Tibial artery (tissue), 4 donors: ENCODE results near the gene XPO6.

Experiments
- DNase-seq, 2 donors: peaks; one replicate each; pipeline ENCODE4 v3.0.0-alpha.2; 2019
- H3K27ac ChIP-seq, 2 donors: fragments of 200-600 bp; sonication (generic) in 1 of 2; 1 replicate in 1 of 2; 2 replicates in 1 of 2; pipeline ENCODE4 v1.5.1; 2018 to 2019; ENCODE audit warnings: mild to moderate bottlenecking in 1 of 2
- H3K27me3 ChIP-seq, 2 donors: fragments of 200-600 bp; sonication (generic) in 1 of 2; one replicate each; pipeline versions ENCODE4 v1.5.1 to v1.6.0; 2016 to 2019
- H3K36me3 ChIP-seq, 3 donors: fragments of 200-600 bp; sonication (generic) in 2 of 3; one replicate each; pipeline ENCODE4 v1.5.1; 2016 to 2019; ENCODE audit warnings: mild to moderate bottlenecking in 2 of 3
- H3K4me1 ChIP-seq, 4 donors: fragments of 200-600 bp; sonication (generic) in 2 of 4; 1 replicate in 3 of 4; 2 replicates in 1 of 4; pipeline ENCODE4 v1.5.1; 2016 to 2019
- H3K4me3 ChIP-seq, 2 donors: fragments of 200-600 bp; sonication (generic) in 1 of 2; 1 replicate in 1 of 2; 2 replicates in 1 of 2; pipeline ENCODE4 v1.5.1; 2018 to 2019; ENCODE audit warnings: mild to moderate bottlenecking in 2 of 2
- H3K9me3 ChIP-seq, 3 donors: fragments of 200-600 bp; sonication (generic) in 1 of 3; one replicate each; pipeline ENCODE4 v1.5.1; 2016 to 2019
- intact Hi-C: fragments of 100-400 bp; cut with DNase I; formaldehyde crosslinking; loops from one replicate; pipeline ENCODE4 v1.15.0; 2023; ENCODE audit warnings: low total_unique reads
- TF ChIP-seq, protein P1 (sequence below), 2 experiments: fragments of 200-600 bp in 1 of 2; fragments of 450-650 bp in 1 of 2; IDR thresholded peaks; one replicate each; pipeline ENCODE4 v1.5.1; 2017 to 2019; ENCODE audit warnings: antibody characterized with exemption in 2 of 2, mild to moderate bottlenecking in 1 of 2, moderate library complexity in 1 of 2

XPO6 gene

DNA sequence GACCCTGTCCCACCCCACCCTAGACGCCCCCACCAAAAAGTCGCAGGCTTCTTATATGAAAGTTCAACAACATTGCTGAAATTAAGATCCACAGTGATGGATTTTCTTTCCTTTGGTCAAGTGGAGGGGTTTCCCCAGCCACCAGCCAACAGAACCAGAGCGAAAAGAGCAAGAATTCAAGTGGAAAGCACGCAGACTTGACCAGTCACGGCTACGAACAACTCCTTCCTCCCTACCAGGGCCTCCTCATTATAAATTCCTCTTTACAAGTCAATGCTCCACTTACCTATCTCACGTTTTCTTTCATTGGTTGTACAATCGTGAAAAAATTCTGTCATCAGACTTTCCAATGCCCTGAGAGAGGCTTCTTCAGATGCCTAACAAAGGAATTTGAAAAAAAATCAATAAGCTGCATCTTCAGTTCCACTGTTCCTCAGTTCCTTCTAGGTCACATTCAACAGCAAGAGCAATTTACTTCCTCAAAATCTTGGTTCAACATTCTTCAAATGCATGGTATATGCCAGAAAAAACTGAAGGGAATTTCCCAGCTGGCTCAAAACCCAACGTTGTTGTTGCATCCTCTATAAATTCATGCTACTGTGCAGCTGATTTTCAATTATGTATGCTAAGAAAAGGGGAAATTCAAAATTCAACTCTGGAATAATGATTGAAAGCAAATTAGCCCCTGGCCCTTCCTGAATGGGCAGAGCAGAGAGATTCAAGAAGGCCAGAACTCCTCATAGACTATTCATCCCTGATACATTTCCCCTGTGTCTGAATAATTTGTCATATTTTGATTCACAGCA, 30.9 kb downstream of the XPO6 start:
- H3K4me3 ChIP-seq = no peak overlapping the region
- peaks cover 9 to 14% (median 11%) of the 10 kb centered on the region in 3 donors for H3K36me3 ChIP-seq
- H3K27me3 ChIP-seq = no peaks in the 10 kb centered on the region
- peaks cover 0 to 34% (median 18%) of the 10 kb centered on the region in 4 donors for H3K4me1 ChIP-seq
- no peak for DNase-seq
- H3K27ac ChIP-seq = no peak overlapping the region
- no peaks in the 10 kb centered on the region for H3K9me3 ChIP-seq
- intact Hi-C loops = no loop called here
- TF ChIP-seq, protein P1, sequence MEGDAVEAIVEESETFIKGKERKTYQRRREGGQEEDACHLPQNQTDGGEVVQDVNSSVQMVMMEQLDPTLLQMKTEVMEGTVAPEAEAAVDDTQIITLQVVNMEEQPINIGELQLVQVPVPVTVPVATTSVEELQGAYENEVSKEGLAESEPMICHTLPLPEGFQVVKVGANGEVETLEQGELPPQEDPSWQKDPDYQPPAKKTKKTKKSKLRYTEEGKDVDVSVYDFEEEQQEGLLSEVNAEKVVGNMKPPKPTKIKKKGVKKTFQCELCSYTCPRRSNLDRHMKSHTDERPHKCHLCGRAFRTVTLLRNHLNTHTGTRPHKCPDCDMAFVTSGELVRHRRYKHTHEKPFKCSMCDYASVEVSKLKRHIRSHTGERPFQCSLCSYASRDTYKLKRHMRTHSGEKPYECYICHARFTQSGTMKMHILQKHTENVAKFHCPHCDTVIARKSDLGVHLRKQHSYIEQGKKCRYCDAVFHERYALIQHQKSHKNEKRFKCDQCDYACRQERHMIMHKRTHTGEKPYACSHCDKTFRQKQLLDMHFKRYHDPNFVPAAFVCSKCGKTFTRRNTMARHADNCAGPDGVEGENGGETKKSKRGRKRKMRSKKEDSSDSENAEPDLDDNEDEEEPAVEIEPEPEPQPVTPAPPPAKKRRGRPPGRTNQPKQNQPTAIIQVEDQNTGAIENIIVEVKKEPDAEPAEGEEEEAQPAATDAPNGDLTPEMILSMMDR (IDR thresholded peaks at IDR 0.05) = no peak

DNA sequence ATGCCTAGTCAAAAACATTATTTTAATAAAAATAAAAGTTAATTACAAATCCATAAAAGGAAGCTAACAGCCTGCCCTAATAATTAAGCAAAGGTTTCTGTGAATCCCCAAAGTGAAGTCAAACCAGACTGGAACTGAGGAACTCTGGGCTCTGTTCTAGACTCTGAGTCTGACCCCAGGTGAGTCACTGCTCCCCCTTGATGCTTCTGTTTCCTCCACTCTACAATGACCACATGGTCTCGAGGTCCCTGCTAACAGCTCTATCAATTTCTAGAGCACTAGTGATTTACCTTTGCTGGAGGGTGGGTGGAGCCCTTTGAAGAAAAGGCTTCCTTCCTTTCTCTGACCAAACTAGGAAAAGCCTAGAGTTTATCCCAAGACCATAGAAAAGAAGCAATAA, 32.4 kb downstream of the XPO6 start:
- DNase-seq = no peak
- TF ChIP-seq, protein P1 (IDR thresholded peaks at IDR 0.05) = no peak
- intact Hi-C loops = no loop called here
- no peak overlapping the region for H3K4me3 ChIP-seq
- H3K27ac ChIP-seq = no peak overlapping the region
- no peaks in the 10 kb centered on the region for H3K9me3 ChIP-seq
- H3K36me3 ChIP-seq = peaks cover 16 to 26% (median 23%) of the 10 kb centered on the region in 3 donors
- H3K27me3 ChIP-seq = no peaks in the 10 kb centered on the region
- H3K4me1 ChIP-seq = peaks cover 0 to 31% (median 18%) of the 10 kb centered on the region in 4 donors

DNA sequence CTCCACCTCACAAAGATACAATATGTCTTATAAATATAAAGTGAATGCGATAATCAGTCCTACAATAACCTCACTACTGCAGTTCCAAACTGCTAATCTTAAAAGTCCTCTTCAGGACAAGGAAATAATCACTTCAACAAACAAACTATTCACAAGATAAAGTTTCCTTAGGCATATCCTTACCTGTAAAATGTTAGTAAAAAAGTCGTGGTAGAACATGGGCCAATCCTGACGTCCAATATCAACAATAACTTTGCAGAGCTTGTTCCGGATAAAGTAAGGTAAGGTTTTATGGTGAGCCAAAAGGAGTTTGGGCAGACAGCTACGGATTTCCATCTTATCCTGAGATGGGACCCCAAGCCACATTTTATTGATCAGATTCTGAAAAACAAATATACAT, 36.0 kb downstream of the XPO6 start:
- no peak for DNase-seq
- Histone ChIP-seq H3K27me3 (no peaks in the 10 kb centered on the region), H3K4me3 (no peak overlapping the region), H3K9me3 (no peaks in the 10 kb centered on the region), H3K4me1 (peaks cover 0 to 8% (median 5%) of the 10 kb centered on the region in 4 donors), H3K27ac (no peak overlapping the region), H3K36me3 (peaks cover 25 to 53% (median 29%) of the 10 kb centered on the region in 3 donors)
- TF ChIP-seq, protein P1 (IDR thresholded peaks at IDR 0.05) = no peak
- intact Hi-C loops = no loop called here

DNA sequence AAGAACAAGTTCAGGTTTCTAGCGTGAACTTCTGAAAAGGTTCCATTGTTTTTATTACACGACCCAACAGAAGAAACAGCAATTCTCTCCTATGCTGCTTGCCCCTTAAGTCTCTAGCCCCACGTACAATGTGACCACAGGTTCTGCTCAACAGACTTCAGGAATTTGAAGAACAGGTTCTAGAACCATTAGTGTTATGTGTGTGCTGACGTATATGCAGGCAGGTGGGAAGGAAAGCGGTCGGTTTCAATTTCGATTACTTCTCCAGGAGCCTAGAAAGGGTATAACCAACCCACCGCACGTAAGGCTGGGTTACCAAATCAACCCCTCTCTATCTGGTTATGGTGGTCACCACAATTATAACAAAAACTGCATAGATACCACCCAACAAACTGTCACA, 39.4 kb downstream of the XPO6 start:
- Histone ChIP-seq H3K9me3 (no peaks in the 10 kb centered on the region), H3K4me1 (no peaks in the 10 kb centered on the region), H3K27ac (no peak overlapping the region), H3K4me3 (no peak overlapping the region), H3K27me3 (no peaks in the 10 kb centered on the region), H3K36me3 (peaks cover 35 to 72% (median 53%) of the 10 kb centered on the region in 3 donors)
- TF ChIP-seq, protein P1 (IDR thresholded peaks at IDR 0.05) = no peak
- intact Hi-C loops = no loop called here
- no peak for DNase-seq

DNA sequence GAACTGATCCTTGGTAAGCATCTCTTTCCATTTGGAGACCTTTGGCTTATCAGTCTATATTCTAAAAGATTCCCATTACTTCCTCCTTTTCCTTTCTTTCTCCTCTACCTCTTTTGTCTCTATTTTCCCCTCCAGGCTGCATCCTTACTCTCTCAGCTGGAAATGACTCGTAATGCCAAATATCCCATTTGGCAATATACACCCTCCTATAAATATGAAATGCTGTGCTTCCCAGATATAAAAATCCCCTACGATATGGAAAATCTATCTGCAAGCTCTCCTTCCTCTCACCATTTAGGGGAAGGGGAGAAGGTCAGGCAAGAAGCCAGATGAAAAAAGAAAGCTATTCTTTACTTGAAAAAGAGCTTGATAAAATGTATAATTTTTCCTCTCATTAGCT, 39.9 kb downstream of the XPO6 start:
- TF ChIP-seq, protein P1 (IDR thresholded peaks at IDR 0.05) = no peak
- no peak for DNase-seq
- intact Hi-C loops = no loop called here
- H3K27me3 ChIP-seq = no peaks in the 10 kb centered on the region
- no peak overlapping the region for H3K4me3 ChIP-seq
- no peaks in the 10 kb centered on the region for H3K4me1 ChIP-seq
- H3K27ac ChIP-seq = no peak overlapping the region
- peaks cover 38 to 77% (median 53%) of the 10 kb centered on the region in 3 donors for H3K36me3 ChIP-seq
- no peaks in the 10 kb centered on the region for H3K9me3 ChIP-seq
